HG03439 (cell line): Measurements from ENCODE around the gene CRYM.
"Not testable (repeated sequence)": the region's sequence is repeated elsewhere in the genome, so short reads cannot be mapped to it uniquely, and the experiment has no call there.

Source experiments
- ATAC-seq: cut with Tn5 transposase; IDR thresholded peaks from one replicate; pipeline ENCODE4 v1.9.1; 2021; ENCODE audit warnings: mild to moderate bottlenecking, moderate library complexity; ENCODE audit not compliant: unreplicated experiment

CRYM gene

GRCh38 chr16:21281698-21282389, 3.8 kb upstream of the CRYM start:
- no peak for ATAC-seq

GRCh38 chr16:21279501-21279900, 1.4 kb upstream of the CRYM start:
- ATAC-seq = no peak

DNA sequence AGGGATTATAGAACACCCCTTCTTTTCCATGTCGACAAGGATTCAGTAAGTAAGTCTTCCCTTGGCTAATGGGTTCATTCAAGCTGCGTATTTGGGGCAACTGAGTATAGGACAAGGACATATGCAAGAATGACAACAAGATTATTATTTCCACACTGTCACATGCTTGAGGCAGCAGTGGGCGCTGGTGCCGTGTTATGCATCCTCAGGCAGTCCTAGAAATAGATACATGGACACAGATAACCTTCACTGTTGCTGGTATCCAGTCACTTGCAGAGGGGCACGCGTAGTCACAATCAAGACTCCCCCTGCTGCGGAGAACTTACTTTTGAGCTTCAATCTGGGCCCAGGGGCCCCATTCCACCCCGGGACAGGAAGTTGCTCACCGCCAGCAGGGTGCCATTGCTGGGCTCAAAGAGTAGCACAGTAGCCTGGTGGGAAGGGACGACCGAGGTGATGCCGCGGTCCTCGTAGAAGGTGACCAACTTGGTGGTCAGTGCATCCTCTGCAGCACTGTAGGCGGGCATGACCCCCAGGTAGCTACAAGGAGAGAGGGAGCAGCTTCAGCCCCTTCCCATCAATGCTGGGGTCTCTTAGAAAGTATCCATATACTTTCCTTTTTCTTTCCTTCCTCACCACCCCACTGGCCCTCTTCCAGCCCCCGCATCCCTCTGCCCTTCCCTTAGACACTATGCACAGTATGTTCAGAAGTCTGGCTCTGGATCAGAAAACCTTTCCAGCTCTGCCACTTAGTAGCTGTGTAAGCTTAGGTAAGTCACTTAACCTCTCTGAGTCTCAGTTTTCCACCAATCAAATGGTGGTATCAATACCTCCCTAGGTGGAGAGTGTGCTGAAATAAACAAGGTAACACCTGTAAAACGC, 804 bp downstream of the CRYM start:
- no peak for ATAC-seq

DNA sequence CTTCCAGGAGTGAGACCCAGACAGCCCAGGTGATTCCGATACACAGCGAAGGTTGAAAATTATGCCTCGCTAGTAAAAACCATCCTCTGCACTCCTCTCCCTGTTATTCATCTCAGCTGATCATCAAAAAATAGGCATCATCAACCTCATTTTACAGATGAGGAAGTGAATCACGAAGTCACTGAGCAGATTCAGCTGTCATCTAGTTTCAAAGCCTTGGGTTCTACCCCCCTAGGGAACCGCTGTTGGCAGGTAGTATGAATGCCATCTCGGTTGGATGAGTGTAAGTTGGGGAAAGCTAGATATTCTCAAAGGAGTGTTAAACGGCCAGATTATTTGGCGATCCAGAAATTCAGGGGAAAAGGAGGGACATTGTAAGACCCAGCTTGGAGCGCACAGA, 2.0 kb downstream of the CRYM start:
- ATAC-seq = no peak

- ATAC-seq = no peak
Observed at GRCh38 chr16:21275529-21275928, 2.6 kb downstream of the CRYM start.

DNA sequence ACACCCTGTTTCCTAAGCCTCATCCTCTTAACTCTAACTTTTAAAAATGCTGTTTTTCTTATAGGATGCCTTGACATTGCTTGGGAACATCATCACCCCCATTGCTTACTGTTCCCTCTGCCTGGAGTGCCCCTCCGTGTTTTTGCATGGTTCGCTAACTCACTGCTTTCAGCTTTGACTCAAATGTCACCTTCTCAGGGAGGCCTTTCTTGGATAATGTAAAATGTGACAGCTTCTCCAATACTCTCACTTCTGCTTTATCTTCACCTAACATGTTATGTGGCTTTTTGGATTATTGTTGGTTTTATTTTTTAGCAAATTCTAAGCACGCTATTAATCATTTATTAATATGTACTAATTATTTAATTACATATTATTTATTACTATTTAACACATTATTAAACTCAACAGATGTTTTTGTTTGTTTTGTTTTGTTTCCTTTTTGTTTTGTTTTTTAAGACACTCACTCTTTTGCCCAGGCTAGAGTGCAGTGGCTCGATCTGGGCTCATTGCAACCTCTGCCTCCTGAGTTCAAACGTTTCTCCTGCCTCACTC, 3.8 kb downstream of the CRYM start:
- no peak for ATAC-seq

GRCh38 chr16:21272763-21273162, 5.3 kb downstream of the CRYM start:
- not testable (repeated sequence) for ATAC-seq

- no peak for ATAC-seq
Observed at GRCh38 chr16:21272253-21272652, 5.8 kb downstream of the CRYM start.

DNA sequence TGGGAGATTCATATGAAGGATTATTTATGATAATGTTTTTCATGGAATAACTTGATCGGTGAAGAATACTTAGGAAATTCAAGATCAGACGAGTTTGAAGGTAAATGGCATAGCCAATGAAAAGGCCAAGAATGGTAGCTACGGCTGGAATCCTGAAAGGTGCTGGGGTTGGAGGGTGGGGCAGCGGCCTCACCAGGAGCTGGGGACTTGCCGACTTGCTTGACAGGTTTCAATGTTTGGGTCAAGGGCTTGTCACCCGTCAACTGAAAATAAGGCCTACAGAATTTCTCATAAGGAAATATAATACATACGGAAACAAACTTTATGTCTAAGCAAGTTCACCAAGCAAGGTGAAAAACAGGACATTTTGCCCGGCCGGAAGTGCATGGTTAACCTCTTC, 9.9 kb downstream of the CRYM start:
- ATAC-seq = no peak

DNA sequence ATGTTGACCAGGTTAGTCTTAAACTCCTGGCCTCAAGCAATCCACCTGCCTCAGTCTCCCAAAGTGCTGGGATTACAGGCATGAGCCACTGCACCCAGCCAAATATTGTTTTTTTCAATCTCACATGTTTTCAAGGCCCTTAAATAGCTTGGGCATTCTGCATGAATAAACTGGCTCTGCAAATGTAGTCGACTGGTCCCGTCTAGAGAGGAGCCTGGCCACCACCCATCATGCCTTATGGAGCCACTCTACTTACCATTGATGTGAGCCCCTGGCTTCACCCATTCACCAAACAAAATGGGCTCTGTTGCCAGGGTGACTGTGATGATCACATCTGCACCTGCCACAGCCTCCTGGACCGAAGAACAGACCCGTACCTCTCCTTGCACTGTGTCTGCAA, 10.8 kb downstream of the CRYM start:
- no peak for ATAC-seq

- no peak for ATAC-seq
Observed at GRCh38 chr16:21265104-21265837, 12.8 kb downstream of the CRYM start.

- ATAC-seq = no peak
Observed at GRCh38 chr16:21264571-21265036, 13.5 kb downstream of the CRYM start.

DNA sequence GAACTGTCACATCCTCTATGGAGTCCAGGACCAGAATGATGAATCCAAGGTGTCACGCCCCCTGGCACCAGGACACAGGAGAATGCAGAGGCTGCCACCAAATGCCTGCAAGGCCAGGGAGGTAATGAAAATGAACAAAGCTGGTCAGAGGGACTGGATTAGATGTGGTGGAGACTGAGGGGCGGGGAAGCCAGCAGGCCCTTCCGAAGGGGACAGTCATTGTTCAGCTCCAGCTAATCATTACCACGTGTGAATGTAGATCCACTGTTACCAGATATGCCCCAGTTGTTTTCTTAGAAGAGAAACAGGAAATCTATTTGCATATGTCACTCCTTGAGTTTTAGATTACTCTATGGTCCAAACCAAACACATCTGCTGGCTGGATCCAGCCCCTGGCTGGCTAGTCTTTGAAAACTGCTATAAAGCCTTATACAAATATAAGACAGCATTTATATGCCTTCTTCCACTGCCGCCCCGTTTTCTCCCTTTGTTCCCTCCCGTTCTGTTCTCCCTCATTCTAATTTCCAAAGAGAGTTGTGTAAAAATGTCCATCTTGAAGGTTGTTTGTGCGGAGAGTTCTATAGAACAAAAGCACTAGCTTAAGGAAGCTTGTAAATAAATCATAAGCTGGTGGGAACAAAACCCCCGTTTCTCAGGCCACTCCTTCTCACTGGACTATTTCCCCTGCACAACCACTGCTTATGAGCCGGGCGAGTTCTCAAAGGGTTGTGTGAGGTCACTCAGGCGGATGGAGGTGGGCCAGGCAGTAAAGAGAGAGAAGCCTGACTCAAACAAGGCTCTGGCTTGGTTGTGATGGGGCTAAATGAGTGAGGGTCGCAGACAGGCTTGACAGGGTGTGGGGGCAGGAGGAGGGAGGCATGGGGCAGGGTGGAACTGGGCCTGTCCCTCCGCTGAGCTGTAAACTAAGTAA, 14.2 kb downstream of the CRYM start:
- no peak for ATAC-seq

- no peak for ATAC-seq
Observed at GRCh38 chr16:21262779-21263639, 15.1 kb downstream of the CRYM start.

GRCh38 chr16:21260870-21261791, 17.0 kb downstream of the CRYM start:
- ATAC-seq = no peak

DNA sequence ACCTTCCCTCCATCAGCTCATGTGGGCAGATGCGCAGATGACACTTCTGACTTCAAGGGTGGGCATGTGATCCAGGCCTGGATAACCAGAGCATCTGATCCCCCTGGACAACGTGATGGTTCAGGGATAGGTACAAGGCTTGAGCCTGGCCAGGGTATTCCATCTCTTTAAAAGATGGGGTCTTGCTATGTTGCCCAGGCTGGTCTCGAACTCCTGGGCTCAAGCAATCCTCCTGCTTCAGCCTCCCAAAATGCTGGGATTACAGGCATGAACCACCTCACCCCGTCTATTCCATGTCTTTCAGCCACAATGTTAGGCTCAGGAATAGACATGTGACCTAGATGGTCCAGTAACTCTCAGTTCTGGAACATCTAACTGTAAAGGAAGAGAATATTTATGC, 20.8 kb downstream of the CRYM start:
- no peak for ATAC-seq

DNA sequence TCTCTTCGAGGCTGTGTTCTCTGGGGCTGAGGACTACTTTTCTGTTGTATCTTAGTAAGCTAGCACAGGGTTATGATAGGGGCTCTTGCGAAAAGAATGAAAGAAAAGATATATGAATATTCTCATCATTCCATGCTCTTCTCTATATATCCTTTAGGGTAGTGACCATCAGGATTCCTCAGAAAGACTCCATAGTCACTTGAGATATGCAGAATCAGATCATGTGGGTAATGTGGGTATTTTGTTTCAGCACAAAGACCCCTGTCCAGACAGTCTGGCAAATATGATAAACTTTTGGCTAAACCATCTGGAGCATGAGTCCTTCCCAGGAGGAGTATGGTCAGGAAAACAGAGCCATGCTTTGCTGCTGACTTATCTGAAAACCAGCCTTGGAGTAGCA, 21.5 kb downstream of the CRYM start:
- no peak for ATAC-seq

- no peak for ATAC-seq
Observed at GRCh38 chr16:21253470-21253869, 24.6 kb downstream of the CRYM start.
